Left cardiac atrium (tissue), 4 donors: ENCODE measurements around the gene SLC29A1. TPM values are rescaled to one million over a fixed set of nuclear protein-coding genes. Genes with fewer than 3 reads are reported as not detected.

ENCODE experiments used
- ATAC-seq, 2 donors: fragments of 200-7000 bp; cut with Tn5 transposase; one replicate each; pipeline ENCODE4 v1.9.1; 2020; ENCODE audit warnings: mild to moderate bottlenecking in 2 of 2, moderate library complexity in 2 of 2
- DNase-seq: peaks from one replicate; pipeline ENCODE4 v3.0.0-alpha.2; 2020
- intact Hi-C, 2 donors: fragments of 100-400 bp; cut with DNase I; formaldehyde crosslinking; loops; one replicate each; pipeline versions ENCODE4 v1.14.1 to v1.15.1; 2022 to 2023
- total RNA-seq, 2 donors: library from RNA; stranded (reverse); fragmentation: NEBNext Ultra II Directional; extraction: Animal tissue kit (Norgen Biotek cat#: 25700); gene quantifications; one replicate each; pipeline ENCODE4 v1.2.1, GENCODE V29; 2021
- donor health status: DM: no; HTN: yes; CAD: no.
- donor health status: DM: no; HTN: yes; CAD: no; lungs with severe emphysema.
- donor health status: DM: yes; HTN: yes; CAD: no.
- donor health status: Dilated cardiomyopathy.

SLC29A1 gene
- total RNA-seq, 2 donors from 2014 or later, result 115 to 130 TPM

DNA sequence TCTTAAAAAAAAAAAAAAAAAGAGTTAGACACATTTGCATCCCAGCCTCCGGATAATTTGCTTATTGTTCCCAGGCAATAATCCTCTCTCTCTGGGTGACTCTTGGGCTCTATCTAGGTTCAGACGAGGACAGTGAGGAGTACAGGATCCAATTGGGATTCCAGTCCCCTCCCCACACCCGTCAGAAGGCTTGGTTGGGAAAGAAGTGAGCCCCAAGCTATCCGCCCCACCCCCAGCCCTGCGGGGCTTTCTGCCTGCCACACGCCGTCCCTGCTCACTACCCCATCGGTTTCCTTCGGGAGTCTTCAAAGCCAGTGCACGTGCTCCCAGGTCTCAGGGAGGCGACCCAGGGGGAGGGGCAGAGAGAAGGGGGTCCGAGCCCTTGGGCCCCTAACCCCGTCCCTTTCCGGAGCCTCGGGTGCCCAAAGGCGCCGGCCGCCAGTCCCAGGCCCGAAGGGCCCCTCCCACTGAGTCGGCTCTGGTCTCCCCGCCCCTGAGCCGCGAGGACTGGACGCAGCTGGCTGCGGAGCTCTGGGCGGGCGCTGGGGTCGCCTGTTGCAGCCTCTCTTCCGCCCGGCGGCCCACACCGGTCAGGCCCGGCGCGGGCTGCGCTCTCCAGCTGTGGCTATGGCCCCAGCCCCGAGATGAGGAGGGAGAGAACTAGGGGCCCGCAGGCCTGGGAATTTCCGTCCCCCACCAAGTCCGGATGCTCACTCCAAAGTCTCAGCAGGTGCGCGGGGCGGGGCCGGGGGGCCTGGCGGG is 4.2 kb upstream of the SLC29A1 start:
- ATAC-seq, result peak; percentile 68 to 81
- intact Hi-C loops, result loop anchor here in 1 of 2 donors (5.0 kb wide), 1 partner anchor 47 kb away; no protein-coding TSS in a partner anchor
- peak; percentile 91 for DNase-seq

DNA sequence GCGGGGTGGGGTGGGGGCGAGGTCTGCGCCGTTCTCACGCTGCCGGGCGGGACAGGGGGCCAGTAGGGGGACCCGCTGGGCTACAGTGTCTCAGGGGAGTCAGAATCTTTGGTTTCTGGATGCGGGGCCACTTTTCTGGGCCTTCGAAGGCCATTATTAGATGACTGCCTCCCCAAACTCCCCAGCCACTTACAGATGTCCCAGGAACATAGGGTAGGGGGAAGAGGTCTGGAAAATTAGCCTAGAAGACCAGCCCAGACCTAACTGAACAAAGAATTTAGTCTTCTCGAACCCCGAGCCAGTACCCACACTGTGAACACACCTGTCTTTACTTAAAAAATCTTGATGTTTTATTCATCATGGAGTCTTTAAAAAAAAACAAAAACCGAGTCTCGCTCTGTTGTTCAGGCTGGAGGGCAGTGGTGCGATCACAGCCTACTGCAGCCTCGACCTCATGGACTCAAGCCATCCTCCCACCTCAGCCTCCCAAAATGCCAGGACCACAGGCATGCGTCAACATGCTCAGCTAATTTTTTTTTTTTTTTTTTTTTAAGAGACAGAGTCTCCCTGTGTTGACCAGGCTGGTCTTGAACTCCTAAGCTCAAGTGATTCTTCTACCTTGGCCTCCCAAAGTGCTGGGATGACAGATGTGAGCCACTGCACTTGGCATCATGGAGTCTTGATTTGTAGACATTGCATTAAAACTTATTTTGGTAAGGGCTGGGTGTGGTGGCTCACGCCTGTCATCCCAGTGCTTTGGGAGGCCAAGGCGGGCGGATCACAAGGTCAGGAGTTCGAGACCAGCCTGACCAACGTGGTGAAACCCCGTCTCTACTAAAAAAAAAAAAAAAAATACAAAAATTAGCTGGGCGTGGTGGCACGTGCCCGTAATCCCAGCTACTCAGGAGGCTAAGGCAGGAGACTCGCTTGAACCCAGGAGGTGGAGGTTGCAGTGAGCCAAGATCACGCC is 3.3 kb upstream of the SLC29A1 start:
- intact Hi-C loops, result loop anchor here in 1 of 2 donors (5.0 kb wide), 1 partner anchor 48 kb away; no protein-coding TSS in a partner anchor
- ATAC-seq (no peak), DNase-seq (no peak)

DNA sequence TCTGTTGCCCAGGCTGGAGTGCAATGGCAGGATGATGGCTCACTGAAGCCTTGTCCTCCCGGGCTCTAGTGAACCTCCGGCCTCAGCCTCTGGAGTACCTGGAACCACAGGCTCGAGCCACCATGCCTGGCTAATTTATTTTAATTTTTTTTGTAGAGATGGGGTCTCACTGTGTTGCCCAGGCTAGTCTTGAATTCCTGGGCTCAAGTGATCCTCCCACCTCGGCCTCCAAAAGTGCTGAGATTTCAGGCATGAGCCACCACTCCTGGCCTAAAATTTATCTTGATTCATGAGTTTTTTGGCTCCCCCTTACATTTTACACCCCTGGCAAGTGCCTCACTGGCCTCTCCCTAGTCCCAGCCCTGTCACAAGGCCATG is 2.5 kb upstream of the SLC29A1 start:
- ATAC-seq, result no peak
- intact Hi-C loops, result no loop called here
- no peak for DNase-seq

DNA sequence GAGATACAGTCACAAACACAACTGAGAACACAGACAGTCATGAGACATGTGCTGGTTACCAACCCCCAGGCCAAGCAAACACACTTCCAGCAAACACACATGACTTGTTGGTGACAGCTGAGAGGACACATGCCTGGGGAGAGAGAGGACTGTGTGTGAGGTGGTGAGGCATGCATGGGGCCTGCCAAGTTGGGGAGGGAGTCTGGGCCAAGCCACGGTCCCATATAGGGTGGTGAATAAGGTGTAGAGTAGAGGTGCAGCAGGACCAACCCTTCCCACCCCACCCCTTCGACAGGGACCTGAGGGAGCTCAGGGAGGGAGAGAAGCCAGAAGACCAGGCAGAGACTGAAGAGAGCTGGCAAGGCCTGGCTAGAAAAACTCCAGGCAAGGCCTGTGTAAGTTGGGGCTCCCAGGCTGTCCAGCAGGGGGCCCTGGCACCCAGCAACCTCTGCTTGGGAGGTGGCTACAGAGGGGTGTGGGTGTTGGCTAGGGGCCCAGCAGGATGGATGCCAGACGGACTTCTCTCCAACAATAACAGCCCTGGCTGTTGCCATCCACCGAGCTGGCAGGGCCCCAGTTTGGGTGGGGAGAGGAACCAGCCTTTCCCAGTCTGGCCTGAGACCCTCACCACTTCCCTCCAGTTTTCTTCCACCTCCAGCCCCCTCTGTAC is 2.0 kb upstream of the SLC29A1 start:
- DNase-seq (peak; percentile 93), ATAC-seq (peak; percentile 53 to 63)
- intact Hi-C loops, result no loop called here

DNA sequence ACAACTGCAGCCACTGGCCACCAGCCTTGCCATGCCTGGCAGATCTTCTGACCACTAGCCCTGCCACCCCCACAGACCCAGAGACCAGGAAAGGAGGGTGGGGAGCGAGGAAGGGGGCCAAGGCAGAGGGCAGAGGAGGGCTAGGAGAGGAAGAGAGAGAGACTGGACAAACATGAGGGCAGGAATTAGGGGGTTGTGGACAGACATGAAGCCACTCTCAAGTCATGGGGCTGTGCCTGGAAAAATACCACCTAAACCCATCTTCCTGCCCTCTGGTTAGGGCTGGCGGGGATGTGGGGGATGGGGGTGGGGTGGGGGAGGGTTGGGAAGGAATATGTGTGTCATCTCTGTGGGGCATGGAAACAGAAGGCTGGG is 1.4 kb upstream of the SLC29A1 start:
- no peak for DNase-seq
- no peak for ATAC-seq
- intact Hi-C loops, result no loop called here

DNA sequence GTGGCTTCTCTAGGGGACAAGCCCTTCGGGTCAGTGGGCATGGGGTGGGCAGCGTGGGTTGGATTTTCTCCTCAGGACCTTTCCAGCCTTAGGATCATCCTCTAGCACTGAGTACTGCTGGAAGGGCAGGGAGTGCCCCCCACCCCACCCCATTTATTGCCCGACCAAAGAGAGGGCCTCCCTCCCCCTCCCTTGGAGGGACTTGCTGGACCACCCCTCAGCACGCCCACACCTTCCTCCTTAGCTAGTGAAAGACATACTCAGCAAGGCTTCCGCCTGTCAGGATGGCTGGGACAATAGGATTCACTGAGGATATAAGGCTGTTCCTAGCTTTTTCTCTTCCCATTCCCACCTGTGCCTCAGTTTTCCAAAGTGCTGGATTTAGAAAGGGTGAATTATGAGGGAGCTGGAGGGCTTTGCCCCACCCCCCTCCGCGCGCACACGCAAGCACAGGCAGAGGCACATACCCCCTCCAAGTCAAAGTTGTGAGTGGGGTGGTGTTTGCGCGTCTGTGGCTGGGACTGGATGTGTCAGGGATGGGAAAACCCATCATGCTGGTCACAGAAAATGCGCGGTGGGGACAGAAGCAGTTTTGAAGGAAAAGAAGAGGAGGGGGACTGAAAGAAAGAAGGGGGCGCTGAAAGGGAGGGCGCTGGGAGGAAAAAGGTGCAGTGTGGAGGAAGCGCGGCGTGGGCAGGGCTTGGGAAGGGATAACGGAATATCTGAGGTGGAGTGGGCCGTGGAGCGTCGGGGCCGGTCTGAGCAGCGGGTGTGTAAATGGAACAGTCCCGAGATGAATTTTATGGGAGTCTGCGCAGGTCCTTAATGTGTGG is 693 bp upstream of the SLC29A1 start:
- intact Hi-C loops, result no loop called here
- DNase-seq (no peak), ATAC-seq (no peak)

DNA sequence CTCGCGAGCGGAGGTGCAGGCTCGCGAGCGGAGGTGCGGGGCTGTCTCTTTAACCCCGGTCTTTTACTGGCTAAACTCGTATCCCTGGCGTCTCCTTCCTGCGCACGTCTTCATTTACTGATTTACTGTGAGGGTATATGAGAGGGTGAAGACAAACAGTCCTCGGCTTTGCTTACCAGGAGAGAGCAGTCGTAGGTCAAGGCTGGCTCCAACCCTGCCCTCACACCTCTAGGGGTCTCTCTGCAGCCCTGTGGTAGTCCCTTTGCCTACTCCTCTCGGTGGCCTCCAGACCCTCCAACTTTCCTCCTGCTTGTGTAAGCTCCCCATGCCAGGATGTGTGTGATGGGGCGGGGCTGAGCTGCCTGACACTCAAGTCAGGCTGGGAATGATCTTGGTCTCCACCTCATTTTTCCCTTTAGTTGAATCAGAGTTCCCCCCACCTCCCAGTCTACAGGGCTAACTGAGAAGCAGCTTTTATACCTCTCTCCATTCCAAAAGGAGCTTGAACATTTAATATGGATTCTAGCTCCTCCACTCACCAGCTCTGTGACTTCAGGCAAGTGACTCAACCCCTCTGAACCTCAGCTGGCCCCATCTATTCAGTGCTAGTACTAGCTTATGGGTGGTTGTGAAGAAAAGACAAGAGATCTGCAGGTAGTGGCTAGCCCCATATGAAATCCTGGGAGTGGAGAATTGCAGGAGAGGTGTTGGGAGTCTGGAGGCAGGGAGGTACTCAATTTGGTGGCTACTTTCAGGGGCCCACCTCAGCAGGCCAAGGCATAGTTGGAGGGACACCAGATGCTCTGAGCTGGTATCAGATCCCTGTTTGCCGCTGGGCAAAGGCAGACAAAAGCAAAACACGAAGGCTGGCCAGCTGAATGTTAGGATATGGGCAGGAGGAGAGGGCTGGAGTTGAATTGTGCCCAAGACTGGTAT is 902 bp downstream of the SLC29A1 start:
- intact Hi-C loops, result no loop called here
- ATAC-seq (no peak), DNase-seq (no peak)

DNA sequence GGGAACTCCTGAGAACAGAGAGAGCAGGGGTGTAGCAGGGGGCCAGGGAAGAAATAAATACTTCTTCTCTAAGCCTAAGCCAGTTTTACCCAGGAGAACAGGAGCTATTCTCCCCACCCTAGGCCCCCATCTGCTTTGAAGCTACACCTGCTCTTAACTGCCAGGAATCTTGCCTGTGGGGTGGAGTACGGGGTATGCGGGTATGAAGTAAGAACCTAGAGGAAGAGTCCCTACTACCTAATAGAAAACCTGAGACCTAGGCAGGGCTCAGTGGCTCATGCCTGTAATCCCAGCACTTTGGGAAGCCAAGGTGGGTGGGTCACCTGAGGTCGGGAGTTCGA is 1.5 kb downstream of the SLC29A1 start:
- DNase-seq (no peak), ATAC-seq (no peak)
- intact Hi-C loops, result no loop called here

DNA sequence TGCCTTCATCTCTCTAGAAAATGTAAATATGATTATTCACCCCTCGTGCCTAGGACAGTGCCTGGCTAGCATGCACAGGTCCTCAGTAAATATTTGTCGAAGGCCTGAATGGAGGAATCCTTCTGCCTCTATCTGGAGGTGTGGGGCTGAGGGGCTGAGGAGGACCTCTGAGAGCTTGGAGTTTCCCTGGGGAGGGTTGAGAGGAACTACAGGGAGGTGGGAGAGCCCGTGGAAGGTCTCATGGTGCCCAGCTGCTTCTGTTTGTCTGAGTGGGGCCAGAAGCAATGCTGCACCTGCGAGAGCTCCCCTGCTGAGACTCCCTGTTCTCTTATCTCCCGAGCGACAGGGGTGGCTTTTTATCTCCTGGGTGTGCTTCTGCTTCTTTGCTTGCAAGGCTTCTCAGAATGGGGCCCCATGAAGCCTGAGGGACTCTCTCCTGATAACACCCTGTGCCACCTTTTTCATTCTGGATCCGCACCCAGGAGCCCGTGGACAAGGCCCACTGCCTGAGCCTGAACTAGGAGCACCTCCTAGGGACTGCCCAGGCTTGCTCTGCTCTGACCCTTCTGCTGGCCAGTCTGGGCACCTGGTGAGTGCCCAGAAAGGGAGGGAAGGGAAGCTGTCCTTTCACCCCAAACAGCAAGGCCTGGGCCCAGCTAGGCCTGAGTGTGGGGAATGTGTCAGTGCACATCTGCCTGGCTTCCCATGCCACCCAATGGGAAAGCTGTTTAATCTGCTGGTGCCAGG is 2.4 kb downstream of the SLC29A1 start:
- ATAC-seq (no peak), DNase-seq (no peak)
- intact Hi-C loops, result no loop called here

DNA sequence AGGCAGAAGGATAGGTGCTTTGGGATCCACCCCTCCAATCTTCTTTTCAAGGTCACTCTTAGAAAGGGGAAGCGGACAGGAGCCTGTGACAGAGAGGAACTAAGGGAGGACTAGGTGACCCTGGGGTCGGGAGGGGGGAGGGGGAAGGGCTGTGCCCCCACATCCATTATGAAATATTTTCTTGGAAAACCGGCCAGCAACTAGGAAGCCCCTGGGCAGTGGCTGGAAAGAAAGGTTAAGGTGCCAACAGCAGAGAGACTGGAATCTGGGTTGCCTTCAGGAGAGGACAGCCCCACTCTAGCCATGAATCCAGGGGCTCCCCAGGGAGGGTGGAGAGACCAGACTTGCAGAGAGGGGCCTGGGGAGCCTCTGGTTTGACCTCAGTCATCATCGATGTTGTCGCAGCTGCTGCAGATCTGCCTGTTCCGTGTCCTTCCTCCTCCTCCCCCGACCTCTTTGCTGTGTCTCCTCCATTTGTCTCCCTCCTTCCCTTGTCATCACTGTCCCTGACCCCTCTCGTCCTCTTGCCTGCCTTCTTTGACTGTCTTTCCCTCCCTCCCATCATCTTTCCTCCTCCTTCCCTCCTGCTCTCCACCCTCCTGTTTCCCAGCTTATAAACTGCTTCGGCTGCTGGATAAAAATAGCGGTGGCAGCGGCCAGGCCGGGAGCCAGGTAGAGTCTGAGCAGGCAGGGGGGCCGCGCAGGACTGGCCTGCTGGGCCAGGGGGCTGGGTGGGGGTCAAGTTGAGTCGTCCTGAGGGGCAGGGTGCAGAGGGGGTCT is 3.2 kb downstream of the SLC29A1 start:
- DNase-seq, result no peak
- intact Hi-C loops, result no loop called here
- peak; percentile 10 for ATAC-seq

DNA sequence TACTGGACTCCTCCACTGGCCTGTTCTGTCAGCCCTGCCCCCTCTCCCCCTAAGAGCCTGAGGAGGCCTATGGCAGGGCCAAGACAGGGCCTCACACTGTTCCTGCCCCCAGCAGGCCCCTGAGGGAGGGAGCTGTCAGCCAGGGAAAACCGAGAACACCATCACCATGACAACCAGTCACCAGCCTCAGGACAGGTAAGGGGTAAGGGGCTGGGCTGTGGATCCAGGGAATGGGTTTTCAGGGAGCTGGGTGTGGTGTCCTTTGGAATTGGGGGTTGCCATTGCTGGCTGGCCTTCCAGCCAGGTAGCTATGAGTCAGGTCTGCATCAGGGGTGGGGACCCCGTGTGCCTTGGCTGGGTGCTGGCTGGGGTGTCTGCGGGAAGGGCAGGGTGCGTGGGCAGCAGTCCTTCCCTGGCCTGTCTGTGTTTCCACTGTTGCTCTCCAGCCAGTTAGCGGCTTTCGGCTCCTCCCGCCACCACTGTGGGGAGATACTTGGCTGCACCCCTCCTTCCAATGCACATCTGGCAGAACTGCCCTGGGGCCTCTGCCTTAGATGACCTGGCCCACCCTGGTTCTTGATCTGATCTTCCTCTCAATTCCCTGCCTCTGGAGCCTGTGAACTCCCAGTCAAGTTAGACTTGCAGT is 3.9 kb downstream of the SLC29A1 start:
- intact Hi-C loops, result no loop called here
- DNase-seq (no peak), ATAC-seq (peak in 1 of 2 donors; percentile 2)

DNA sequence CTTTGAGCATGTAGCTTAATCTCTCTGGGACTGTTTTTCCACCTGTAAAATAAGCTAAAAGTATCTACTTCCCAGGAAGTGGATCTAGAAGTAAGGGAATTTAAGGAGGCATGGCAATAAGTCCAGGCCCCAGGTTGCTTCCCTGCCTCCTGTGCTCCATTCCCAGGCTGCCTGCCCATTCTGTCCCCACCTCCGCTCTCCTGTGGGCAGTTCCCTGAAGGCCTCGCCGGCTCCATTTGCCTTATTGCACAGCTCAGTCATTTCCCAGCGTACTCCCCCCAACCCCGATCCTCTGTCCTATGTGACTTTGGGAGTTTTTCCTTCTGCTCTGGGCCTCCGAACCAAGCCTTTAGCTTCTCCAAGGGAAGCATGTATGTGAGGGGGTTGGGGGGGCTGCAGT is 4.6 kb downstream of the SLC29A1 start:
- ATAC-seq (no peak), DNase-seq (no peak)
- intact Hi-C loops, result no loop called here

DNA sequence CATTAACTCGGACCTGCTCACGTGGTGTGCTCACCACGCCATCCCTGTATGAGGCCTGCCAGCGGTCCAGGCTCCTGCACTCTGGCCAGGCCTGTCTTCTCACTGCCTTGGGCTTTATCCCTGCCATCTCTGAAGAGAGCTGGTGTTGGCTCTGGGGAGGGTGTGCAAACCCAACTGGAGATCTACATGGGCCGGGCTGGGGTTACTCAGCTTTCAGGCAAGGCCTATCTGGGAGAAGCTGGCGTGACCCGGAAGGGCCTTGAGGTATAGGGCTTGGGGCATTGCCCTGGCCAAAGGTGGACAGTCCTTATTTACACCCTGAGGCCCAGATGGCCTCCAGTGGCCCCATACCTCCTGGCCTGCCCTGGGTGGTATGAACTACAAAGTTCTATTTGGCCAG is 5.0 kb downstream of the SLC29A1 start:
- DNase-seq (no peak), ATAC-seq (no peak)
- intact Hi-C loops, result no loop called here

DNA sequence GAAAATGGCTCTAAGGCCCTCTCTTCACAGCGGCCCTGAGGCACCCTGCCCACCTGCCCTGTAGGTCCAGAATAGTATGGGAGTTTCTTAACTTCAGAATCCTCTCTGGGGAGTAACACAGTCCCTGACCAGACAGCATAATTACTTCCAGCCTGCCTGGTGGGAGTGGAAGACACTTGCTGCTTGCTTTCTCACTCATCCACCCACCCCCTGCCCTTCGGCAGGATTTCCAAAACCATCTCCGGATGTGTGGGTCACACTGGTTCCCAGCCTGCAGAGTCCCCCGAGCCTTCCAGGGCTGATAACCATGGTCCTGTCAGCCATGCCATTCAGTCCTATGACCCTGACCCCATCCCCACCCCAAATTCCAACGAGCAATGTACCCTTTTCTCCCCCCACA is 5.4 kb downstream of the SLC29A1 start:
- DNase-seq (no peak), ATAC-seq (no peak)
- intact Hi-C loops, result no loop called here

DNA sequence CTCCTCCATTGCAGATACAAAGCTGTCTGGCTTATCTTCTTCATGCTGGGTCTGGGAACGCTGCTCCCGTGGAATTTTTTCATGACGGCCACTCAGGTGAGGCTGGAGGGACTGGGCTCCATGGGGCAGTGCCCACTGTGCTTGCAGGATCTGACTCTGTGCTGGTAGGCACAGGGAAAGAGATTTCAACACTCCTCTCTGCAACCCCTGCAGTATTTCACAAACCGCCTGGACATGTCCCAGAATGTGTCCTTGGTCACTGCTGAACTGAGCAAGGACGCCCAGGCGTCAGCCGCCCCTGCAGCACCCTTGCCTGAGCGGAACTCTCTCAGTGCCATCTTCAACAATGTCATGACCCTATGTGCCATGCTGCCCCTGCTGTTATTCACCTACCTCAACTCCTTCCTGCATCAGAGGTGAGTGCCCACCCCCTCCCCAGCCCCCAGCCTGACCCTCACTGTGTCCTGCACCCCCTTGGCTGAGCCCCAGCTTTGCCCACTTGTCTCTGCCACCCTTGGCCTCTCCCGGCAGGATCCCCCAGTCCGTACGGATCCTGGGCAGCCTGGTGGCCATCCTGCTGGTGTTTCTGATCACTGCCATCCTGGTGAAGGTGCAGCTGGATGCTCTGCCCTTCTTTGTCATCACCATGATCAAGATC is 6.1 kb downstream of the SLC29A1 start:
- peak; percentile 7 to 56 for ATAC-seq
- intact Hi-C loops, result loop anchor here (10.0 kb wide), 1 partner anchor 125 kb away; no protein-coding TSS in a partner anchor
- no peak for DNase-seq
